Smooth muscle cell (in vitro differentiated cells): ENCODE data around the gene POLD2. TPM values are rescaled to one million over a fixed set of nuclear protein-coding genes. Genes with fewer than 3 reads are reported as not detected.

Experiments
- DNase-seq: peaks from one replicate; lab custom pipeline; 2025; ENCODE audit not compliant: unreplicated experiment; lab: John Stamatoyannopoulos, UW
- H2AFZ ChIP-seq: fragments of 200-600 bp; sonication (generic); 2 replicates; pipeline ENCODE4 v1.6.0; 2016; ENCODE audit warnings: antibody characterized with exemption, low read depth, mild to moderate bottlenecking
- H3F3A ChIP-seq: fragments of 200-600 bp; sonication (generic); 2 replicates; pipeline ENCODE4 v1.6.0; 2017; ENCODE audit warnings: antibody characterized with exemption, low read depth
- H3K27ac ChIP-seq: fragments of 200-600 bp; sonication (generic); 2 replicates; pipeline ENCODE4 v1.5.1; 2016; ENCODE audit warnings: low read depth, mild to moderate bottlenecking
- H3K27me3 ChIP-seq: fragments of 200-600 bp; sonication (generic); 2 replicates; pipeline ENCODE4 v1.6.1; 2016; ENCODE audit warnings: low read depth, mild to moderate bottlenecking
- H3K36me3 ChIP-seq: fragments of 200-600 bp; sonication (generic); 2 replicates; pipeline ENCODE4 v1.5.1; 2016; ENCODE audit warnings: low read depth
- H3K4me1 ChIP-seq: fragments of 200-600 bp; sonication (generic); 2 replicates; pipeline ENCODE4 v1.5.1; 2016; ENCODE audit warnings: low read depth
- H3K4me2 ChIP-seq: fragments of 200-600 bp; sonication (generic); 2 replicates; pipeline ENCODE4 v1.6.0; 2016; ENCODE audit warnings: mild to moderate bottlenecking
- H3K4me3 ChIP-seq: fragments of 200-600 bp; sonication (generic); 2 replicates; pipeline ENCODE4 v1.5.1; 2016; ENCODE audit warnings: mild to moderate bottlenecking
- H3K79me2 ChIP-seq: fragments of 200-600 bp; sonication (generic); 2 replicates; pipeline ENCODE4 v1.6.0; 2016; ENCODE audit warnings: low read depth, mild to moderate bottlenecking
- H3K9ac ChIP-seq: fragments of 200-600 bp; sonication (generic); 2 replicates; pipeline ENCODE4 v1.6.0; 2016; ENCODE audit warnings: low read depth
- H3K9me3 ChIP-seq: fragments of 200-600 bp; sonication (generic); replicated peaks from 2 replicates; pipeline ENCODE4 v1.5.1; 2016; ENCODE audit warnings: low read depth
- H4K20me1 ChIP-seq: fragments of 200-600 bp; sonication (generic); 2 replicates; pipeline ENCODE4 v1.6.0; 2016; ENCODE audit warnings: low read depth
- WGBS: methylation state at CpG from one replicate; pipeline ENCODE4 v1.1.7; 2016; ENCODE audit warnings: low lambda C conversion rate; 5-methylcytosine and 5-hydroxymethylcytosine counted together
- polyA plus RNA-seq: library from polyadenylated mRNA; unstranded; fragments of >200 nt; fragmentation: Nextera tagmentation; extraction: Ambion mirVana; gene quantifications from 2 replicates; pipeline ENCODE4 v1.2.1, GENCODE V29; 2016
- total RNA-seq: library from RNA; depleted of rRNA; stranded (reverse); fragments of >200 nt; gene quantifications from 2 replicates; pipeline ENCODE4 v1.2.3, GENCODE V29; 2014
- TF ChIP-seq, protein P1 (sequence below): fragments of 200-600 bp; sonication (generic); IDR thresholded peaks from 2 replicates; pipeline ENCODE4 v1.5.1; 2017; ENCODE audit warnings: borderline replicate concordance, mild to moderate bottlenecking, antibody characterized with exemption; ENCODE audit not compliant: insufficient read depth, poor library complexity, severe bottlenecking

Gene POLD2
- total and polyA plus RNA-seq, 2 experiments from 2014 or later: 45.5 to 151 TPM

- no peak overlapping the region for H3K4me3 ChIP-seq
- TF ChIP-seq, protein P1, sequence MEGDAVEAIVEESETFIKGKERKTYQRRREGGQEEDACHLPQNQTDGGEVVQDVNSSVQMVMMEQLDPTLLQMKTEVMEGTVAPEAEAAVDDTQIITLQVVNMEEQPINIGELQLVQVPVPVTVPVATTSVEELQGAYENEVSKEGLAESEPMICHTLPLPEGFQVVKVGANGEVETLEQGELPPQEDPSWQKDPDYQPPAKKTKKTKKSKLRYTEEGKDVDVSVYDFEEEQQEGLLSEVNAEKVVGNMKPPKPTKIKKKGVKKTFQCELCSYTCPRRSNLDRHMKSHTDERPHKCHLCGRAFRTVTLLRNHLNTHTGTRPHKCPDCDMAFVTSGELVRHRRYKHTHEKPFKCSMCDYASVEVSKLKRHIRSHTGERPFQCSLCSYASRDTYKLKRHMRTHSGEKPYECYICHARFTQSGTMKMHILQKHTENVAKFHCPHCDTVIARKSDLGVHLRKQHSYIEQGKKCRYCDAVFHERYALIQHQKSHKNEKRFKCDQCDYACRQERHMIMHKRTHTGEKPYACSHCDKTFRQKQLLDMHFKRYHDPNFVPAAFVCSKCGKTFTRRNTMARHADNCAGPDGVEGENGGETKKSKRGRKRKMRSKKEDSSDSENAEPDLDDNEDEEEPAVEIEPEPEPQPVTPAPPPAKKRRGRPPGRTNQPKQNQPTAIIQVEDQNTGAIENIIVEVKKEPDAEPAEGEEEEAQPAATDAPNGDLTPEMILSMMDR: no peak
- no peaks in the 10 kb centered on the region for H3F3A ChIP-seq
- peaks cover 5% of the 10 kb centered on the region for H3K79me2 ChIP-seq
- DNase-seq: no peak
- no peaks in the 10 kb centered on the region for H4K20me1 ChIP-seq
- H2AFZ ChIP-seq: no peak overlapping the region
- H3K27me3 ChIP-seq: no peaks in the 10 kb centered on the region
- H3K36me3 ChIP-seq: no peaks in the 10 kb centered on the region
- 99% methylated on average over 7 of the region's 11 CpGs for WGBS
- H3K9me3 ChIP-seq: no peaks in the 10 kb centered on the region
- peaks cover 9% of the 10 kb centered on the region for H3K4me1 ChIP-seq
- no peak overlapping the region for H3K27ac ChIP-seq
- no peak overlapping the region for H3K9ac ChIP-seq
- H3K4me2 ChIP-seq: no peak overlapping the region
These were observed 43.9 kb downstream of the POLD2 start for GRCh38 chr7:44079331-44080021.

DNA sequence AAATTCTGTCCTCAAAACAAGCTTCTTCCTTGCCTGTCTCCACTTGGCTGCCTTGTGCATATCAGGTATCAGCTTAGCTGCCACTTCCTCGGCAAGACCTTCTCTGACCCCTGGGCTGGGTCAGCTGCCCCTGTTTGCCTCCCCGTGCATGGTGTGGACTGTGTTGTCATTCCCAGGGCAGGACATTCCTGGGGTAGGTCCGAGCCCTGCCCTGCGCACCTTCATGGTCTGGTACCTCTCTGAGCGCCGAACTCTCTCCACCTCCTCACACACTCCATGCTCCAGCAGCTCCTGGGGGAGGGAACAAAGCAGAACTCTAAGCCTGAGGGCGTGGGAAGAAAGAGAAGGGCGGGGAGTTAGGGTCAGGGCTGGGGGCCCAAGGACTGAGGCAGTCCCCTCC is 44.8 kb downstream of the POLD2 start:
- H3K36me3 ChIP-seq: no peaks in the 10 kb centered on the region
- no peak overlapping the region for H3K9ac ChIP-seq
- TF ChIP-seq, protein P1: no peak
- no peaks in the 10 kb centered on the region for H3K9me3 ChIP-seq
- H2AFZ ChIP-seq: no peak overlapping the region
- no peaks in the 10 kb centered on the region for H3K27me3 ChIP-seq
- no peak overlapping the region for H3K4me2 ChIP-seq
- H4K20me1 ChIP-seq: no peaks in the 10 kb centered on the region
- H3K79me2 ChIP-seq: peaks cover 5% of the 10 kb centered on the region
- H3K4me1 ChIP-seq: peaks cover 9% of the 10 kb centered on the region
- no peak overlapping the region for H3K4me3 ChIP-seq
- no peak for DNase-seq
- no peaks in the 10 kb centered on the region for H3F3A ChIP-seq
- no peak overlapping the region for H3K27ac ChIP-seq
- WGBS: 98% methylated on average over 8 of the region's 8 CpGs

DNA sequence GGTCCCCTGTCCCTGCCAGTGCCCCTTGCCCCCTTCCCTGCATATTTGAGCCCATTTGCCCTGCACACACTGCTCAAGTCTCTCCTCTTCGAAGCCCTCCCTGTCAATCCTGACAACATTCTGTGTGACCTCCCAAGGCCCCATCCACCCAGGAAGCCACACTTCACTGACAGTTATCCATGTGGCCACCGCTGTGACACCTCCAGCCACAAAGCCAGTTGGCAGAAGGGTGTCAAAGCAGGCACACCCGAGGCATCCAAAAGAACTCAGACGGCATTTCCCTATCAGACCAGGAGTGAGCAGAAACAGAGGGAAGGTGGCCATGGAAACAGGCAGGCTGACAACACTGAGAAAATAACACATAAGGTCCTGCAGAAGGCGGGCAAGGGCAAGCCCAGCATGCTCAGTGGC is 45.7 kb downstream of the POLD2 start:
- H3K79me2 ChIP-seq: peaks cover 5% of the 10 kb centered on the region
- no peaks in the 10 kb centered on the region for H3F3A ChIP-seq
- no peak for DNase-seq
- H2AFZ ChIP-seq: no peak overlapping the region
- no peak overlapping the region for H3K4me2 ChIP-seq
- TF ChIP-seq, protein P1: no peak
- no peak overlapping the region for H3K4me3 ChIP-seq
- no peak overlapping the region for H3K27ac ChIP-seq
- H3K9me3 ChIP-seq: no peaks in the 10 kb centered on the region
- 96% methylated on average over 5 of the region's 5 CpGs for WGBS
- H4K20me1 ChIP-seq: no peaks in the 10 kb centered on the region
- no peaks in the 10 kb centered on the region for H3K36me3 ChIP-seq
- H3K27me3 ChIP-seq: no peaks in the 10 kb centered on the region
- H3K4me1 ChIP-seq: peaks cover 5% of the 10 kb centered on the region
- no peak overlapping the region for H3K9ac ChIP-seq

- Histone ChIP-seq H4K20me1 (no peaks in the 10 kb centered on the region), H3K79me2 (peaks cover 5% of the 10 kb centered on the region), H3K4me3 (no peak overlapping the region), H3K36me3 (no peaks in the 10 kb centered on the region), H3K9me3 (no peaks in the 10 kb centered on the region), H3K4me2 (no peak overlapping the region), H3K27me3 (no peaks in the 10 kb centered on the region), H3K9ac (no peak overlapping the region), H2AFZ (no peak overlapping the region), H3K4me1 (peaks cover 5% of the 10 kb centered on the region), H3F3A (no peaks in the 10 kb centered on the region), H3K27ac (no peak overlapping the region)
- TF ChIP-seq, protein P1: no peak
- 99% methylated on average over 9 of the region's 9 CpGs for WGBS
- DNase-seq: no peak
These were observed 46.3 kb downstream of the POLD2 start for GRCh38 chr7:44077061-44077460.
